NAMALWA (cell line): ENCODE data around the gene ERN2.
"Not testable (repeated sequence)": the region's sequence is repeated elsewhere in the genome, so short reads cannot be mapped to it uniquely, and the experiment has no call there.

Source experiments
- DNase-seq: peaks from one replicate; pipeline ENCODE4 v3.0.0-alpha.2; 2015; ENCODE audit warnings: low spot score

Gene ERN2

GRCh38 chr16:23712976-23713375, at the start of gene ERN2:
TSS of gene ERN2 (minus strand) at chr16:23713222. CDS start at chr16:23713187, 35 bp downstream.
- no peak for DNase-seq

GRCh38 chr16:23757937-23758619, 45.1 kb upstream of the ERN2 start:
- DNase-seq: no peak

GRCh38 chr16:23757116-23757515, 44.1 kb upstream of the ERN2 start:
- no peak for DNase-seq

GRCh38 chr16:23755484-23755809, 42.4 kb upstream of the ERN2 start:
- no peak for DNase-seq

GRCh38 chr16:23754594-23755483, 41.8 kb upstream of the ERN2 start, which contains the start of gene CHP2:
TSS of gene CHP2 (plus strand) at chr16:23755026. CDS start at chr16:23755050, 24 bp downstream.
- DNase-seq: no peak

GRCh38 chr16:23753908-23754593, 41.0 kb upstream of the ERN2 start:
- DNase-seq: no peak

- DNase-seq: not testable (repeated sequence)
Observed at GRCh38 chr16:23751053-23751452, 38.0 kb upstream of the ERN2 start.

GRCh38 chr16:23748630-23749029, 35.6 kb upstream of the ERN2 start:
- no peak for DNase-seq

- no peak for DNase-seq
Observed at GRCh38 chr16:23745263-23745662, 32.2 kb upstream of the ERN2 start.

- DNase-seq: no peak
Observed at GRCh38 chr16:23742766-23743165, 29.7 kb upstream of the ERN2 start.

- no peak for DNase-seq
Observed at GRCh38 chr16:23741675-23742303, 28.8 kb upstream of the ERN2 start.

- DNase-seq: no peak
Observed at GRCh38 chr16:23739516-23739915, 26.5 kb upstream of the ERN2 start.

- not testable (repeated sequence) for DNase-seq
Observed at GRCh38 chr16:23737423-23738028, 24.5 kb upstream of the ERN2 start.

GRCh38 chr16:23734176-23734893, 21.3 kb upstream of the ERN2 start:
- no peak for DNase-seq

- no peak for DNase-seq
Observed at GRCh38 chr16:23729503-23730424, 16.7 kb upstream of the ERN2 start.

GRCh38 chr16:23728112-23728477, 15.1 kb upstream of the ERN2 start:
- no peak for DNase-seq

- DNase-seq: no peak
Observed at GRCh38 chr16:23726710-23727109, 13.7 kb upstream of the ERN2 start.

- no peak for DNase-seq
Observed at GRCh38 chr16:23724785-23725131, 11.7 kb upstream of the ERN2 start.

GRCh38 chr16:23724096-23724784, 11.2 kb upstream of the ERN2 start:
- DNase-seq: no peak
